ENCODE measurements around the gene OSBPL6. TPM values are rescaled to one million over a fixed set of nuclear protein-coding genes. Genes with fewer than 3 reads are reported as not detected.

OSBPL6 gene
- total RNA-seq, 2 experiments from 2014 or later, result 2.5 to 3.3 TPM

GRCh38 chr2:178242552-178242883 lies 48.2 kb downstream of the OSBPL6 start:
- ChIA-PET POLR2A (no interaction called here), CTCF (interaction anchor here (1.0 kb wide), 1 partner anchor 132 kb away, joined by 3 read pairs; no protein-coding TSS in a partner anchor)
- Mint-ChIP-seq H3K36me3 (ENCODE audit: low read depth) (no peaks in the 10 kb centered on the region), H3K27ac (no peak overlapping the region), H3K4me3 (no peak overlapping the region), H3K4me1 (no peaks in the 10 kb centered on the region), H3K9me3 (ENCODE audit: low read depth) (no peaks in the 10 kb centered on the region), H3K27me3 (peaks cover 7% of the 10 kb centered on the region)
- DNase-seq (no peak), ATAC-seq (no peak)
- intact Hi-C loops (cut with DNase I, micrococcal nuclease), result no loop called here

GRCh38 chr2:178243961-178244360 lies 49.6 kb downstream of the OSBPL6 start:
- no peak for ATAC-seq
- Mint-ChIP-seq H3K27me3 (peaks cover 7% of the 10 kb centered on the region), H3K4me3 (no peak overlapping the region), H3K4me1 (no peaks in the 10 kb centered on the region), H3K36me3 (ENCODE audit: low read depth) (no peaks in the 10 kb centered on the region), H3K27ac (no peak overlapping the region), H3K9me3 (ENCODE audit: low read depth) (no peaks in the 10 kb centered on the region)
- intact Hi-C loops (cut with DNase I, micrococcal nuclease), result no loop called here
- ChIA-PET POLR2A (no interaction called here), CTCF (no interaction called here)
- DNase-seq, result no peak

- no peak overlapping the region for H3K27ac Mint-ChIP-seq
- ChIA-PET CTCF (interaction anchor here (0.7 kb wide), 1 partner anchor 13 kb away, joined by 3 read pairs; no protein-coding TSS in a partner anchor), POLR2A (no interaction called here)
- H3K36me3 Mint-ChIP-seq (ENCODE audit: low read depth), result no peaks in the 10 kb centered on the region
- intact Hi-C loops (cut with DNase I, micrococcal nuclease), result no loop called here
- ATAC-seq (no peak), DNase-seq (no peak)
- no peaks in the 10 kb centered on the region for H3K9me3 Mint-ChIP-seq (ENCODE audit: low read depth)
- no peak overlapping the region for H3K4me3 Mint-ChIP-seq
- H3K4me1 Mint-ChIP-seq, result no peaks in the 10 kb centered on the region
- H3K27me3 Mint-ChIP-seq, result peaks cover 7% of the 10 kb centered on the region
Observed at GRCh38 chr2:178244777-178245176, 50.5 kb downstream of the OSBPL6 start.

GRCh38 chr2:178246696-178247095 lies 52.4 kb downstream of the OSBPL6 start:
- ChIA-PET POLR2A (no interaction called here), CTCF (no interaction called here)
- Mint-ChIP-seq H3K9me3 (ENCODE audit: low read depth) (no peaks in the 10 kb centered on the region), H3K4me1 (no peaks in the 10 kb centered on the region), H3K27me3 (peaks cover 7% of the 10 kb centered on the region), H3K4me3 (no peak overlapping the region), H3K27ac (no peak overlapping the region), H3K36me3 (ENCODE audit: low read depth) (no peaks in the 10 kb centered on the region)
- no peak for DNase-seq
- intact Hi-C loops (cut with DNase I, micrococcal nuclease), result no loop called here
- ATAC-seq, result no peak

GRCh38 chr2:178247250-178247649 lies 52.9 kb downstream of the OSBPL6 start:
- DNase-seq, result no peak
- no peaks in the 10 kb centered on the region for H3K9me3 Mint-ChIP-seq (ENCODE audit: low read depth)
- no peaks in the 10 kb centered on the region for H3K4me1 Mint-ChIP-seq
- peaks cover 7% of the 10 kb centered on the region for H3K27me3 Mint-ChIP-seq
- ChIA-PET POLR2A (no interaction called here), CTCF (no interaction called here)
- no peak for ATAC-seq
- no peak overlapping the region for H3K27ac Mint-ChIP-seq
- H3K4me3 Mint-ChIP-seq, result no peak overlapping the region
- intact Hi-C loops (cut with DNase I, micrococcal nuclease), result no loop called here
- H3K36me3 Mint-ChIP-seq (ENCODE audit: low read depth), result no peaks in the 10 kb centered on the region

- no peaks in the 10 kb centered on the region for H3K9me3 Mint-ChIP-seq (ENCODE audit: low read depth)
- CTCF ChIA-PET, result interaction anchor here (0.8 kb wide), 1 partner anchor 46 kb away, joined by 3 read pairs; no protein-coding TSS in a partner anchor
- peaks cover 5% of the 10 kb centered on the region for H3K27me3 Mint-ChIP-seq
- ATAC-seq (no peak), DNase-seq (no peak)
- no peaks in the 10 kb centered on the region for H3K36me3 Mint-ChIP-seq (ENCODE audit: low read depth)
- H3K4me1 Mint-ChIP-seq, result no peaks in the 10 kb centered on the region
- intact Hi-C loops (cut with DNase I, micrococcal nuclease), result no loop called here
- no peak overlapping the region for H3K27ac Mint-ChIP-seq
- POLR2A ChIA-PET, result no interaction called here
- H3K4me3 Mint-ChIP-seq, result no peak overlapping the region
Observed at GRCh38 chr2:178250429-178250828, 56.1 kb downstream of the OSBPL6 start.

- H3K36me3 Mint-ChIP-seq (ENCODE audit: low read depth), result no peaks in the 10 kb centered on the region
- H3K27me3 Mint-ChIP-seq, result peaks cover 3% of the 10 kb centered on the region
- CTCF ChIA-PET, result no interaction called here
- H3K9me3 Mint-ChIP-seq (ENCODE audit: low read depth), result no peaks in the 10 kb centered on the region
- intact Hi-C loops (cut with DNase I, micrococcal nuclease), result no loop called here
- H3K4me3 Mint-ChIP-seq, result no peak overlapping the region
- POLR2A ChIA-PET, result no interaction called here
- H3K27ac Mint-ChIP-seq, result no peak overlapping the region
- no peaks in the 10 kb centered on the region for H3K4me1 Mint-ChIP-seq
- DNase-seq (no peak), ATAC-seq (no peak)
Observed at GRCh38 chr2:178251151-178251955, 57.0 kb downstream of the OSBPL6 start.

- H3K4me3 Mint-ChIP-seq, result no peak overlapping the region
- no peak overlapping the region for H3K27ac Mint-ChIP-seq
- intact Hi-C loops (cut with DNase I, micrococcal nuclease), result no loop called here
- no peak for ATAC-seq
- CTCF ChIA-PET, result interaction anchor here (0.9 to 1.0 kb wide), 2 partner anchors 12 to 17 kb away, joined by 3 read pairs; no protein-coding TSS in a partner anchor
- POLR2A ChIA-PET, result no interaction called here
- no peaks in the 10 kb centered on the region for H3K4me1 Mint-ChIP-seq
- no peak for DNase-seq
- no peaks in the 10 kb centered on the region for H3K36me3 Mint-ChIP-seq (ENCODE audit: low read depth)
- H3K27me3 Mint-ChIP-seq, result peaks cover 2% of the 10 kb centered on the region
- H3K9me3 Mint-ChIP-seq (ENCODE audit: low read depth), result no peaks in the 10 kb centered on the region
Observed at GRCh38 chr2:178256382-178257042, 62.2 kb downstream of the OSBPL6 start.

- Mint-ChIP-seq H3K9me3 (ENCODE audit: low read depth) (no peaks in the 10 kb centered on the region), H3K27ac (no peak overlapping the region), H3K4me1 (no peaks in the 10 kb centered on the region), H3K36me3 (ENCODE audit: low read depth) (no peaks in the 10 kb centered on the region), H3K4me3 (no peak overlapping the region), H3K27me3 (peaks cover 2% of the 10 kb centered on the region)
- DNase-seq (no peak), ATAC-seq (no peak)
- intact Hi-C loops (cut with DNase I, micrococcal nuclease), result no loop called here
- ChIA-PET CTCF (interaction anchor here (0.9 to 1.0 kb wide), 2 partner anchors 11 to 16 kb away, joined by 3 read pairs; no protein-coding TSS in a partner anchor), POLR2A (no interaction called here)
Observed at GRCh38 chr2:178257127-178257526, 62.8 kb downstream of the OSBPL6 start.

- intact Hi-C loops (cut with DNase I, micrococcal nuclease), result no loop called here
- Mint-ChIP-seq H3K9me3 (ENCODE audit: low read depth) (no peaks in the 10 kb centered on the region), H3K4me3 (no peak overlapping the region), H3K27ac (no peak overlapping the region), H3K4me1 (no peaks in the 10 kb centered on the region), H3K27me3 (peaks cover 2% of the 10 kb centered on the region), H3K36me3 (ENCODE audit: low read depth) (no peaks in the 10 kb centered on the region)
- DNase-seq (no peak), ATAC-seq (no peak)
- CTCF ChIA-PET, result interaction anchor here (0.5 to 0.6 kb wide), 2 partner anchors 24 to 80 kb away, joined by 3 read pairs; no protein-coding TSS in a partner anchor
- POLR2A ChIA-PET, result no interaction called here
Observed at GRCh38 chr2:178258916-178259315, 64.6 kb downstream of the OSBPL6 start.

GRCh38 chr2:178263159-178263860 lies 69.0 kb downstream of the OSBPL6 start:
- no peak overlapping the region for H3K4me3 Mint-ChIP-seq
- H3K27ac Mint-ChIP-seq, result no peak overlapping the region
- DNase-seq, result no peak
- intact Hi-C loops (cut with DNase I, micrococcal nuclease), result no loop called here
- ATAC-seq, result no peak
- H3K27me3 Mint-ChIP-seq, result peaks cover 2% of the 10 kb centered on the region
- CTCF ChIA-PET, result no interaction called here
- no peaks in the 10 kb centered on the region for H3K9me3 Mint-ChIP-seq (ENCODE audit: low read depth)
- no peaks in the 10 kb centered on the region for H3K4me1 Mint-ChIP-seq
- H3K36me3 Mint-ChIP-seq (ENCODE audit: low read depth), result no peaks in the 10 kb centered on the region
- POLR2A ChIA-PET, result no interaction called here

GRCh38 chr2:178264211-178264610 lies 69.9 kb downstream of the OSBPL6 start:
- H3K9me3 Mint-ChIP-seq (ENCODE audit: low read depth), result no peaks in the 10 kb centered on the region
- POLR2A ChIA-PET, result no interaction called here
- CTCF ChIA-PET, result no interaction called here
- DNase-seq (no peak), ATAC-seq (no peak)
- no peaks in the 10 kb centered on the region for H3K4me1 Mint-ChIP-seq
- intact Hi-C loops (cut with DNase I, micrococcal nuclease), result no loop called here
- no peak overlapping the region for H3K27ac Mint-ChIP-seq
- no peaks in the 10 kb centered on the region for H3K36me3 Mint-ChIP-seq (ENCODE audit: low read depth)
- H3K4me3 Mint-ChIP-seq, result no peak overlapping the region
- peaks cover 2% of the 10 kb centered on the region for H3K27me3 Mint-ChIP-seq
